CD4-positive, alpha-beta memory T cell (primary cell): ENCODE results near the gene SPACDR. TPM values are rescaled to one million over a fixed set of nuclear protein-coding genes. Genes with fewer than 3 reads are reported as not detected.
A peak's percentile ranks its signal among the peaks of the same experiment; 100 is the strongest.

Experiments used
- CTCF ChIA-PET: fragments of 350-600 bp; sonication (Branson Sonifier 250); formaldehyde crosslinking; loops from one replicate; lab custom pipeline; 2021; ENCODE audit warnings: inconsistent platforms; ENCODE audit not compliant: partially characterized antibody; lab: Charles Lee
- POLR2A ChIA-PET: fragments of 350-600 bp; sonication (Branson Sonifier 250); formaldehyde crosslinking; loops from one replicate; lab custom pipeline; 2021; ENCODE audit not compliant: partially characterized antibody; lab: Charles Lee
- DNase-seq, 5 donors: peaks; one replicate each; pipeline versions ENCODE4 v3.0.0 to v3.0.0-alpha.2; 2020 to 2022; ENCODE audit warnings: mixed read lengths in 1 of 5
- H3K27ac ChIP-seq: one replicate; pipeline ENCODE4 v1.7.0; 2013; ENCODE audit warnings: low read depth, low read length
- H3K27me3 ChIP-seq: 2 replicates; pipeline ENCODE4 v1.7.0; 2013; ENCODE audit warnings: mild to moderate bottlenecking, low read length, moderate library complexity; ENCODE audit not compliant: insufficient read depth
- H3K36me3 ChIP-seq: 2 replicates; pipeline ENCODE4 v1.7.0; 2013; ENCODE audit warnings: mild to moderate bottlenecking, low read length, moderate library complexity; ENCODE audit not compliant: insufficient read depth
- H3K4me1 ChIP-seq: 2 replicates; pipeline ENCODE4 v1.7.0; 2013; ENCODE audit warnings: mild to moderate bottlenecking, low read length, moderate library complexity; ENCODE audit not compliant: insufficient read depth
- H3K4me3 ChIP-seq, 2 donors: one replicate each; pipeline ENCODE4 v1.7.0; 2013; ENCODE audit warnings: low read length in 2 of 2, mild to moderate bottlenecking in 1 of 2
- H3K9me3 ChIP-seq, 2 donors: one replicate each; pipeline ENCODE4 v1.7.0; 2013; ENCODE audit warnings: low read length in 2 of 2, control low read depth in 1 of 2; ENCODE audit not compliant: control insufficient read depth in 1 of 2
- H3K27ac Mint-ChIP-seq, 7 donors: one replicate each; pipeline ENCODE4 v1.8.0; 2020 to 2021; ENCODE audit warnings: mixed read lengths in 7 of 7, mild to moderate bottlenecking in 6 of 7, inconsistent platforms in 3 of 7, moderate library complexity in 3 of 7
- H3K27me3 Mint-ChIP-seq, 2 donors: one replicate each; pipeline ENCODE4 v1.8.0; 2020 to 2021; ENCODE audit warnings: mixed read lengths in 2 of 2
- H3K36me3 Mint-ChIP-seq, 2 donors: one replicate each; pipeline ENCODE4 v1.8.0; 2020 to 2021; ENCODE audit warnings: mixed read lengths in 2 of 2, inconsistent platforms in 1 of 2, mild to moderate bottlenecking in 1 of 2
- H3K4me1 Mint-ChIP-seq, 4 donors: one replicate each; pipeline ENCODE4 v1.8.0; 2020 to 2021; ENCODE audit warnings: mixed read lengths in 4 of 4, mild to moderate bottlenecking in 1 of 4
- H3K4me3 Mint-ChIP-seq, 8 donors: one replicate each; pipeline ENCODE4 v1.8.0; 2020 to 2021; ENCODE audit warnings: mixed read lengths in 8 of 8, mild to moderate bottlenecking in 7 of 8, moderate library complexity in 6 of 8, inconsistent platforms in 3 of 8
- H3K9me3 Mint-ChIP-seq, 8 donors: one replicate each; pipeline ENCODE4 v1.8.0; 2020 to 2021; ENCODE audit warnings: mixed read lengths in 8 of 8, mild to moderate bottlenecking in 5 of 8, inconsistent platforms in 3 of 8, moderate library complexity in 1 of 8
- intact Hi-C: fragments of 100-400 bp; cut with micrococcal nuclease; formaldehyde crosslinking; loops from one replicate; pipeline ENCODE4 v1.15.1; 2023
- polyA plus RNA-seq, 2 donors: library from polyadenylated mRNA; unstranded; fragments of 300-500 nt; fragmentation: Illumina TruSeq; gene quantifications; one replicate each; pipeline ENCODE4 v1.2.3, GENCODE V29; 2021
- total RNA-seq, 2 experiments: library from RNA; stranded (reverse); gene quantifications; one replicate each; pipeline ENCODE4 v1.2.3, GENCODE V29; 2021

Gene SPACDR
- total and polyA plus RNA-seq, 4 experiments from 2014 or later: 0.26 to 5.7 (median 2.5) TPM

DNA sequence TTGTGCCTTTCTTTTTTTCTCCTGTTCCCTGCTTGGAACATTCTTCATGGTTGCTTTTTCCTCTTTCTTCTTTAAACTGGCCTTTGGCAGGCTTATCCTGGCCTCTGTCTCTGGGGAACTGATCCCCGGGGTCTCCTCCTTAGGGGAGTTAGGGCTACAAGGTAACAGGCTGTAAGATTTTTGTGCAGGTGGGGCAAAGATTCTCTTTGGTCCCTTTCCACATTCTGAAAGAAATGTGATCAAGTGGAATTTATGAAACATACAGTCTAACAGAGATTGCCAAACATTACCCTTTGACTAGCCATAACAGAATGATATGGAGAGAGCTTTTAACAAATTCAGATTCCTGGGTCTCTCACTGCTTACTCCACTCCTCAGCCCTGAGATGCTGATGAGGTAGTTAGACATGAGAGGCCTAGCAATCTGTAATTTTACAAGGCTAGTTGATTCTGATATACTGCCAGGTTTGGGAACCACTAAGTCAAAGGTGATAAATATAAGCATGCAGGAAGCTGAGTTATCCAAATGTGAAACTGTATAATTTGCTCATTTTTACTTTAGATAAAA is 44.3 kb downstream of the SPACDR start:
- Histone ChIP-seq H3K36me3 (no peaks in the 10 kb centered on the region), H3K4me3 (no peak overlapping the region), H3K4me1 (no peaks in the 10 kb centered on the region), H3K27me3 (no peaks in the 10 kb centered on the region), H3K9me3 (no peaks in the 10 kb centered on the region), H3K27ac (no peak overlapping the region)
- no peaks in the 10 kb centered on the region for H3K9me3 Mint-ChIP-seq
- CTCF ChIA-PET: no interaction called here
- no peaks in the 10 kb centered on the region for H3K27me3 Mint-ChIP-seq
- H3K36me3 Mint-ChIP-seq: peaks cover 0 to 6% of the 10 kb centered on the region in 2 donors
- intact Hi-C loops: no loop called here
- no peak for DNase-seq
- H3K27ac Mint-ChIP-seq: peak overlapping the region in 1 of 7 donors; percentile 4
- POLR2A ChIA-PET: interaction anchor here (1.1 kb wide), 1 partner anchor 9 kb away, joined by 3 read pairs; the partner anchor contains the start of gene ZCWPW1
- no peak overlapping the region for H3K4me3 Mint-ChIP-seq
- H3K4me1 Mint-ChIP-seq: no peaks in the 10 kb centered on the region

- Histone ChIP-seq H3K27ac (no peak overlapping the region), H3K4me1 (no peaks in the 10 kb centered on the region), H3K36me3 (no peaks in the 10 kb centered on the region), H3K4me3 (no peak overlapping the region), H3K27me3 (no peaks in the 10 kb centered on the region), H3K9me3 (no peaks in the 10 kb centered on the region)
- H3K4me1 Mint-ChIP-seq: no peaks in the 10 kb centered on the region
- H3K27ac Mint-ChIP-seq: peak overlapping the region in 1 of 7 donors; percentile 4
- ChIA-PET CTCF (no interaction called here), POLR2A (no interaction called here)
- H3K36me3 Mint-ChIP-seq: peaks cover 0 to 6% of the 10 kb centered on the region in 2 donors
- no peaks in the 10 kb centered on the region for H3K27me3 Mint-ChIP-seq
- no peaks in the 10 kb centered on the region for H3K9me3 Mint-ChIP-seq
- intact Hi-C loops: no loop called here
- DNase-seq: no peak
- H3K4me3 Mint-ChIP-seq: no peak overlapping the region
These were observed 45.0 kb downstream of the SPACDR start for GRCh38 chr7:100418930-100419659.

DNA sequence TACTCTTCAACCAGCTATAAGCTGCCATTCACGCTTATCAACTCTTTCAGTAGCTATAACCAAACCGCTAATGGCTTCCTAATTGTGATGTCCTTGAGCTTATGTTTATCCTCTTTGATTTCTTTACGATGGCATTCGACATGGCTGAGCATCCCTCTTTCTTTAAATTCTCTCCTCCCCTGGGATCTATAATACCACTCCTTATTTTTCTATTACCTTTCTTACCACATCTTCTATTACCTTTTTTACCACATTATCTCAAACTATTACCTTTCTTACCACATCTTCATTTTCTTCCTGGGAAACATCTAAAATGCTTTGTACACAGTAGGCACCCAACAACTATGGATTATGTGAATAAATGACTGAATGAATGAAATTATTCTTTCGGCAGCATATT is 48.6 kb downstream of the SPACDR start:
- H3K4me1 Mint-ChIP-seq: peaks cover 0 to 1% (median 0%) of the 10 kb centered on the region in 4 donors
- ChIA-PET CTCF (interaction anchor here (1.1 to 1.5 kb wide), 3 partner anchors 8 to 290 kb away, joined by 3 to 6 read pairs (median 3); partner anchors contain the start of genes POP7 and ZCWPW1), POLR2A (interaction anchor here (0.7 kb wide), 1 partner anchor 35 kb away, joined by 3 read pairs; no protein-coding TSS in a partner anchor)
- Histone ChIP-seq H3K9me3 (no peaks in the 10 kb centered on the region), H3K27ac (no peak overlapping the region), H3K4me3 (no peak overlapping the region), H3K4me1 (no peaks in the 10 kb centered on the region), H3K27me3 (no peaks in the 10 kb centered on the region), H3K36me3 (no peaks in the 10 kb centered on the region)
- H3K9me3 Mint-ChIP-seq: no peaks in the 10 kb centered on the region
- intact Hi-C loops: no loop called here
- no peak overlapping the region for H3K27ac Mint-ChIP-seq
- no peak for DNase-seq
- H3K27me3 Mint-ChIP-seq: no peaks in the 10 kb centered on the region
- H3K4me3 Mint-ChIP-seq: no peak overlapping the region
- H3K36me3 Mint-ChIP-seq: peaks cover 0 to 6% of the 10 kb centered on the region in 2 donors

DNA sequence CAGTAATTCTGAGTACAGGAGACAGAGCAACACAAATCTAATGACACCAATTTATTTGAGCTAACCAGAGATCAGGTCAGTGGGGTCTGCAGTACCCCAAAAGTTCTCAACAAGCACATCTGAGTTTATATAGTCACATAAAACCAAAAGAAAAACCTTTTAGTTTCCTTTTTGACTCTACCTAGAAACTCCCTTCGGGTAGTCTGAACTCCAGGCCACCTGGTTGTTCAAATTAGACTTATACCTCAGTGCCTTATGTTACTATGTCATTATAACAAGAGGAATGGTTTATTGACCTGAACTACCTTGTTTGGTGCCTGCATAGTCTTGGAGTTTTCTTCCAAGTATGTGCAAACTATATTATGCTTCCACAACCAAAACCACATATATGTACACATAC is 50.2 kb downstream of the SPACDR start:
- Histone ChIP-seq H3K27me3 (no peaks in the 10 kb centered on the region), H3K27ac (no peak overlapping the region), H3K4me3 (no peak overlapping the region), H3K4me1 (no peaks in the 10 kb centered on the region), H3K36me3 (no peaks in the 10 kb centered on the region), H3K9me3 (no peaks in the 10 kb centered on the region)
- Mint-ChIP-seq H3K27ac (no peak overlapping the region), H3K27me3 (no peaks in the 10 kb centered on the region), H3K36me3 (peaks cover 0 to 6% of the 10 kb centered on the region in 2 donors), H3K4me3 (no peak overlapping the region), H3K9me3 (no peaks in the 10 kb centered on the region), H3K4me1 (peaks cover 0 to 1% (median 0%) of the 10 kb centered on the region in 4 donors)
- CTCF ChIA-PET: interaction anchor here (1.4 kb wide), 1 partner anchor 36 kb away, joined by 3 read pairs; no protein-coding TSS in a partner anchor
- DNase-seq: no peak
- intact Hi-C loops: no loop called here
- POLR2A ChIA-PET: interaction anchor here (1.5 kb wide), 1 partner anchor 14 kb away, joined by 3 read pairs; no protein-coding TSS in a partner anchor

GRCh38 chr7:100413346-100413745 is 50.7 kb downstream of the SPACDR start:
- Histone ChIP-seq H3K9me3 (no peaks in the 10 kb centered on the region), H3K4me1 (no peaks in the 10 kb centered on the region), H3K36me3 (no peaks in the 10 kb centered on the region), H3K4me3 (no peak overlapping the region), H3K27me3 (no peaks in the 10 kb centered on the region), H3K27ac (no peak overlapping the region)
- Mint-ChIP-seq H3K27me3 (no peaks in the 10 kb centered on the region), H3K36me3 (peaks cover 0 to 6% of the 10 kb centered on the region in 2 donors), H3K4me1 (peaks cover 0 to 1% (median 0%) of the 10 kb centered on the region in 4 donors), H3K27ac (peak overlapping the region in 1 of 7 donors; percentile 5), H3K4me3 (no peak overlapping the region), H3K9me3 (no peaks in the 10 kb centered on the region)
- intact Hi-C loops: no loop called here
- POLR2A ChIA-PET: interaction anchor here (1.5 kb wide), 1 partner anchor 15 kb away, joined by 3 read pairs; no protein-coding TSS in a partner anchor
- DNase-seq: no peak
- CTCF ChIA-PET: interaction anchor here (1.4 kb wide), 1 partner anchor 37 kb away, joined by 3 read pairs; no protein-coding TSS in a partner anchor

DNA sequence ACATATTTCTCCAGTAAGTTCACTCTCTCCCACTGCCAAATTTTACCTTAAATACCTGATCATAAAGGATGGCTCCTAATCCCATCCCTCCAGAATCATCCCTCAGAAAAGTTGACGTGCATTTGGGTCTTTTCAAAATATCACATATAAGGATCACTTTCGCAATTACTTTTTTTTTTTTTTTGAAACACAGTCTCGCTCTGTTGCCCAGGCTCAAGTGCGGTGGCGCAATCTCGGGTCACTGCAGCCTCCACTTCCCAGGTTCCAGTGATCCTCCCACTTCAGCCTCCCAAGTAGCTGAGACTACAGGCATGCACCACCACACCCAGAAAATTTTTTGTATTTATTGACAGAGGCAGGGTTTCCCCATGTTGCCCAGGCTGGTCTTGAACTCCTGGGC is 53.0 kb downstream of the SPACDR start:
- CTCF ChIA-PET: no interaction called here
- no peaks in the 10 kb centered on the region for H3K9me3 Mint-ChIP-seq

More for the DNA sequence above, 53.0 kb downstream of the SPACDR start:
- Mint-ChIP-seq H3K27me3 (no peaks in the 10 kb centered on the region), H3K36me3 (peaks cover 0 to 6% of the 10 kb centered on the region in 2 donors), H3K27ac (no peak overlapping the region), H3K4me1 (peaks cover 0 to 5% (median 2%) of the 10 kb centered on the region in 4 donors), H3K4me3 (no peak overlapping the region)
- intact Hi-C loops: no loop called here
- Histone ChIP-seq H3K27ac (no peak overlapping the region), H3K36me3 (no peaks in the 10 kb centered on the region), H3K9me3 (no peaks in the 10 kb centered on the region), H3K4me3 (no peak overlapping the region), H3K27me3 (no peaks in the 10 kb centered on the region), H3K4me1 (peaks cover 4% of the 10 kb centered on the region)
- POLR2A ChIA-PET: no interaction called here
- DNase-seq: no peak
